ENCODE measurements around the gene CHKA.

DNA sequence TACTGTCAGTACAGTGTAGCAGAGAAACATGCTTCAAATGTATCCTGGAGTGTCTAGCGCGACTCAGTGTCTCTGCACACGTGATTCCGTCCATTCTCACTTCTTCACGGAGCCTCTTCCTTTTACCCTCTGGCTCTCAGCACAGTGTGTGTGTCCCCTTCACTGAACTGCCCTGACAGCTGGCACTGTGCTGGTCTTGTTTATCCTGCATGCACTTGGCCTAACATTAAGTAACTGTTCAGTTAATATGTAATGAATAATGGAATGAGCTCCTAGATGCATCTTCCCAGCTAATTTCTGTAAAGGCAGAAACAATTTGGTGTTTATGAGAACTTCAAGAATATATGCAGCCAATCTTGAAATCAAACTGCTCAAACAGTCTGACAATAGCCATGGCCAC, 47.5 kb upstream of the CHKA start:
- TF ChIP-seq, protein P1, sequence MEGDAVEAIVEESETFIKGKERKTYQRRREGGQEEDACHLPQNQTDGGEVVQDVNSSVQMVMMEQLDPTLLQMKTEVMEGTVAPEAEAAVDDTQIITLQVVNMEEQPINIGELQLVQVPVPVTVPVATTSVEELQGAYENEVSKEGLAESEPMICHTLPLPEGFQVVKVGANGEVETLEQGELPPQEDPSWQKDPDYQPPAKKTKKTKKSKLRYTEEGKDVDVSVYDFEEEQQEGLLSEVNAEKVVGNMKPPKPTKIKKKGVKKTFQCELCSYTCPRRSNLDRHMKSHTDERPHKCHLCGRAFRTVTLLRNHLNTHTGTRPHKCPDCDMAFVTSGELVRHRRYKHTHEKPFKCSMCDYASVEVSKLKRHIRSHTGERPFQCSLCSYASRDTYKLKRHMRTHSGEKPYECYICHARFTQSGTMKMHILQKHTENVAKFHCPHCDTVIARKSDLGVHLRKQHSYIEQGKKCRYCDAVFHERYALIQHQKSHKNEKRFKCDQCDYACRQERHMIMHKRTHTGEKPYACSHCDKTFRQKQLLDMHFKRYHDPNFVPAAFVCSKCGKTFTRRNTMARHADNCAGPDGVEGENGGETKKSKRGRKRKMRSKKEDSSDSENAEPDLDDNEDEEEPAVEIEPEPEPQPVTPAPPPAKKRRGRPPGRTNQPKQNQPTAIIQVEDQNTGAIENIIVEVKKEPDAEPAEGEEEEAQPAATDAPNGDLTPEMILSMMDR (IDR thresholded peaks at IDR 0.05 in 2 of 3, conservative IDR thresholded peaks at IDR 0.05 in 1 of 3; ENCODE audit: insufficient read depth in 2 of 3, low read depth in 1 of 3, low read length in 3 of 3), result no peak
- TF ChIP-seq MAZ (CRISPR knock-in tag; conservative IDR thresholded peaks at IDR 0.05 in 1 of 2, IDR thresholded peaks at IDR 0.05 in 1 of 2) (no peak), ERF (CRISPR knock-in tag; IDR thresholded peaks at IDR 0.05) (no peak), POLR2A (conservative IDR thresholded peaks at IDR 0.05) (no peak), SNRNP70 (optimal IDR thresholded peaks at IDR 0.05; ENCODE audit: low read depth, low read length) (no peak), HEY1 (CRISPR knock-in tag; IDR thresholded peaks at IDR 0.05; ENCODE audit: borderline replicate concordance) (no peak), EP300 (IDR thresholded peaks at IDR 0.05; ENCODE audit: low read length) (no peak), CREM (IDR thresholded peaks at IDR 0.05; ENCODE audit: low read depth) (no peak), SMC3 (conservative IDR thresholded peaks at IDR 0.05; ENCODE audit: insufficient read depth, low read depth, low read length) (no peak), MCM7 (IDR thresholded peaks at IDR 0.05) (no peak), ZNF780A (CRISPR knock-in tag; IDR thresholded peaks at IDR 0.05) (no peak)
- TF ChIP-seq, protein P2, sequence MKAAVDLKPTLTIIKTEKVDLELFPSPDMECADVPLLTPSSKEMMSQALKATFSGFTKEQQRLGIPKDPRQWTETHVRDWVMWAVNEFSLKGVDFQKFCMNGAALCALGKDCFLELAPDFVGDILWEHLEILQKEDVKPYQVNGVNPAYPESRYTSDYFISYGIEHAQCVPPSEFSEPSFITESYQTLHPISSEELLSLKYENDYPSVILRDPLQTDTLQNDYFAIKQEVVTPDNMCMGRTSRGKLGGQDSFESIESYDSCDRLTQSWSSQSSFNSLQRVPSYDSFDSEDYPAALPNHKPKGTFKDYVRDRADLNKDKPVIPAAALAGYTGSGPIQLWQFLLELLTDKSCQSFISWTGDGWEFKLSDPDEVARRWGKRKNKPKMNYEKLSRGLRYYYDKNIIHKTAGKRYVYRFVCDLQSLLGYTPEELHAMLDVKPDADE (conservative IDR thresholded peaks at IDR 0.05; ENCODE audit: control insufficient read depth, low read depth, low read length), result no peak
- TF ChIP-seq, protein P3, sequence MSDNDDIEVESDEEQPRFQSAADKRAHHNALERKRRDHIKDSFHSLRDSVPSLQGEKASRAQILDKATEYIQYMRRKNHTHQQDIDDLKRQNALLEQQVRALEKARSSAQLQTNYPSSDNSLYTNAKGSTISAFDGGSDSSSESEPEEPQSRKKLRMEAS (CRISPR knock-in tag; IDR thresholded peaks at IDR 0.05), result no peak
